Stimulated activated CD4-positive, alpha-beta T cell treated with anti-CD3 and anti-CD28 coated beads, Interleukin-2, amount 100 ng/mL, for 48 hours (primary cell): Measurements from ENCODE around the gene GALNTL6.

Experiments used
- DNase-seq, 2 donors: peaks; one replicate each; pipeline ENCODE4 v3.0.0-alpha.2; 2020

The GALNTL6 gene

DNA sequence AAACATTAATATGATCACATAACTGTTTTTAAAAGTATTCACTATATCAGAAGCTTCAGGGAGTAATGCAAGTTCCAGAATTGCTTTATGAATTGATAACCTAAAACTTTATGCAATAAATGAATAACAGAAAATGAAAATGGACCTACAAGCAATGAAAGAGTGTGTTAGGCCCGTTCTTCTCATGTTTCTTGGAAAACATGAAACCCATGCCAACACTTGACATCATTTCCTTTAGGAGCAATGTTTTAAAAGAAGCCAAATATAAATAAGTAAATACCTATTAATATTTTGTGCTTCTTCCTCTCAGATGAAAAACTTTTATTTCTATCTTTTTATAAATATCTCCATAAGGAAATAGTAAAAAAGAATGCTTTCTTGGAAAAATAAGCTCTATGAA, 1232.4 kb downstream of the GALNTL6 start:
- no peak for DNase-seq

DNA sequence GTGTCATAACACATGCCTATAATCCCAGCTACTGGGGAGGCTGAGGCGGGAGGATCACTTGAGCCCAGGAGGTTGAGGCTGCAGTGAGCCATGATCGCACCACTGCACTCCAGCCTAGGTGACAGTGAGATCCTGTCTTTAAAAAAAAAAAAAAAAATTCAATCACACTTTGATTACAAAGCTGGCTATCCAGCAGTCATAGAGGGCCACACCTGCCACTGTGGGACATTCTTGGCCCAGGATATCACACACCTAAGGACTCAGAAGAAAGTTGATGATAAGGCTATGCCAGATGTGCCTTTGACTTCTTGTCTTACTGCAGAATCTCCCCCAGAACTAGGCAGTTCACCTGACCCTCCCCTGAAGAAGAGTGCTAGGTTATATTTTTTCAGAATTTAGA, 1232.9 kb downstream of the GALNTL6 start:
- no peak for DNase-seq

- DNase-seq, result no peak
Observed at GRCh38 chr4:173046818-173047217, 1233.6 kb downstream of the GALNTL6 start.

DNA sequence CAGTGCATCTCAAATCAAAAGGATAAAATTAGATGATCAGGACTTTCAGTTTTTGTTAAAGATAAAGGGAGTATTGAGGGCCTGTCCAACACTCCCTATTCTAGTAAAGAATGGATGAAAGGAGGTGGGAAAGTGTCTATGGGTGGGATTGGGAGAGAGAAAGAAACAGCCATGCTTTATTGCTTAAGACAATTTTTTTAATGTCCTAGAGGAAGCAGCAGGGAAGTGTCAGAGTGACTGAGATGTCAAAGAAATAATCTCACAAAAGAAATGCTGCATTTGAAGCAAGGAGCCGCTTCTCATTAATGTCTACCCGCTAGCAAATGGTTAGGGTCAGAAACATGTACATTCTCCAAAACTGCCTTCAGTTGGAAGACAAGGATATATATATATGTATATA, 1238.0 kb downstream of the GALNTL6 start:
- DNase-seq, result no peak

DNA sequence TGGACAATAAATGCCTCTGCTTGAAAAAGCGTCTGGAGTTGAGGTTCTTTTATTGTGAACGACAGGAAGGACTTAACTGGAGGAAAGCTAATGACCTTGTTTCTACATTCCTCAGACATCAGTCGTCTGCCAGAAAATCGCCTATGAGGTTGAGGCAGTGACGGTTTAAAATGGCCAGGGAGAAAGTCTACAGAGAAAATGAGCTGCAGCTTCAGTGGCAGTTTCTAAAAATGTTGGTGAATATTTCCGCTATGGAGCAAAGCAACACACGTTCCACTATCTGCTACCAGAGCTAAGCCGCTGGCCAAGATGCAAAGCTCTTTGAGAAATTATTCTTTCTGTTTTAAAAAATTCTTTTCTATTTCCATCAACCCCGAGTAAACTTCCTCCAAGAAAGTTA, 1238.5 kb downstream of the GALNTL6 start:
- DNase-seq, result no peak

DNA sequence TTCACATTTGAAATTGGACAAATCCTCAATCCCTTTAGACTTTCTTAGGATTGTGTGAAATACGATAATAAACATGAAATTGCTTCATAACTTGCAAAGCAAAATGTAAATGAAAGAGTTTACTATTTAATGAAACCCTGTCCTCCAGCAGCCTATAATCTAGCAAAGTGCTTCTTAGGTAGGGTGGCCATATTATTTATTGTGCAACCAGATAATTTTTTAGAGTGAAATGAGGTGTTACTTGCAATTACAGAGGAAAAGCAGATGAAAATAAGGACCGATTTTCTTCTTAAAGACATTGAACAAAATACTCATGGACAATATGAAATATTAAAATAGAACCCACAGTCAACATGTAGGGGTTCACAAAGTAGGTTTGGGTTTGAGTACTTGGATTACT, 1239.2 kb downstream of the GALNTL6 start:
- DNase-seq, result no peak

- no peak for DNase-seq
Observed at GRCh38 chr4:173056271-173056670, 1243.1 kb downstream of the GALNTL6 start.

- no peak for DNase-seq
Observed at GRCh38 chr4:173056710-173057109, 1243.5 kb downstream of the GALNTL6 start.

GRCh38 chr4:173057442-173057841, 1244.2 kb downstream of the GALNTL6 start:
- no peak for DNase-seq

- no peak for DNase-seq
Observed at GRCh38 chr4:173057901-173058300, 1244.7 kb downstream of the GALNTL6 start.

DNA sequence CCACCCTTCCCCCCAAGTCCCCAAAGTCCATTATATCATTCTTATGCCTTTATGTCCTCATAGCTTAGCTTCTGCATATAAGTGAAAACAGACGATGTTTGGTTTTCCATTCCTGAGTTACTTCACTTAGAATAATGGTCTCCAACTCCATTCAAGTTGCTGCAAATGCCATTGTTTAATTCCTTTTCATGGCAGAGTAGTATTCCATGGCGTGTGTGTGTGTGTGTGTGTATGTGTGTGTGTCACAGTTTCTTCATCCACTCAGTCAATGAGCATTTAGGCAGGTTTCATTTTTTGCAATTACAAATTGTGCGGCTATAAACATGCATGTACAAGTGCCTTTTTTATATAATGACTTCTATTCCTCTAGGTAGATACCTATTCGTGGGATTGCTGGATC, 1248.0 kb downstream of the GALNTL6 start:
- no peak for DNase-seq

GRCh38 chr4:173073939-173074500, 1260.8 kb downstream of the GALNTL6 start:
- no peak for DNase-seq

- no peak for DNase-seq
Observed at GRCh38 chr4:173074501-173074946, 1261.3 kb downstream of the GALNTL6 start.

DNA sequence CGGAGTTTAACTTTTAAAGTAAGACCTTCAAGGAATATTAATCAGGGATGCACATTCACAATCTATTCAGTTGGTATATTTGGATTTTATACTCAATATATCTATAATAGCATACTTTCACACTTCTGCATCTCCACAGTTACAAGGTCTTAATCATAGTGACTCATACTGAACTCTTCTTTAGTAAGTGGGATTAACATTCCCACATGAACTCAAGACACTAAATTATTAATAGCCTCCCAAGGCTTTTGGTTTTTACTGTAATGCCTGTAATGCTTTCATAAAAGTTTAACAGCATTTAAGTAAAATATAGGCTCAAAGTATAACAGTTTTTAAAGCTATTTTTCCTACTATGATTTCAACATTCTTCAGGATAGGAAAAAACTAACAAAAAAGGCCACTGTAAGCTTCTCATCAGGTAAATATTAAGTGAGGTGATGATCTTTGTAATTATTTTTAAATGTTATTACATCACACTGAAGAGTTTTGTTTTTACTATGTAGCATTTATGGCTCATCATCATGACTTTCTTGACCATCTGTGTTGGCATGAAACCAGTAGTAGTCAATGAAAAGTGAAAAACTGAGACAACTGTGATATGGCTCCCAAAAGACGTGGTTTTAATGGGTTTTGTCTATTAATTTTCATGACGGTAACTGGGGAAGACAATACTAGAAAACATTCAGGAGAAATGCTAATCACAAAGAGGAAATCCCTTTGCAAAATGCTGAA, 1263.9 kb downstream of the GALNTL6 start:
- DNase-seq, result no peak

GRCh38 chr4:173088144-173088543, 1274.9 kb downstream of the GALNTL6 start:
- no peak for DNase-seq
